ENCODE measurements around the gene CALR3. TPM values are rescaled to one million over a fixed set of nuclear protein-coding genes. Genes with fewer than 3 reads are reported as not detected.

The CALR3 gene
- total and polyA plus RNA-seq, 10 of the 15 experiments (the other 5 are each of a cell fraction or from before 2014, with no cell fraction given), result 0.05 to 0.45 (median 0.12) TPM; not detected in 2

- CTCF ChIA-PET, result interaction anchor here (1.2 to 1.4 kb wide), 2 partner anchors 82 to 95 kb away, joined by 3 read pairs; no protein-coding TSS in a partner anchor
- FAIRE-seq (no peak), DNase-seq (ENCODE audit: low read depth, low spot score) (no peak), ATAC-seq (no peak)
- Histone ChIP-seq H3K27ac (ENCODE audit: control insufficient read depth, insufficient read depth) (no peak overlapping the region), H3K27me3 (replicated peaks in 1 of 2; ENCODE audit: control insufficient read depth in 2 of 2, insufficient read depth in 2 of 2, low read length in 1 of 2) (no peaks in the 10 kb centered on the region), H3K4me3 (no peak overlapping the region), H2AFZ (ENCODE audit: control insufficient read depth, low read depth, low read length) (no peak overlapping the region), H3K36me3 (ENCODE audit: control insufficient read depth in 2 of 2, insufficient read depth in 2 of 2, low read length in 1 of 2) (peaks cover 20 to 67% of the 10 kb centered on the region in 2 experiments), H3K9ac (ENCODE audit: control insufficient read depth, insufficient read depth, low read length) (no peak overlapping the region), H3K4me2 (ENCODE audit: control insufficient read depth, insufficient read depth) (no peak overlapping the region), H3K4me1 (ENCODE audit: control insufficient read depth, insufficient read depth, low read length) (no peaks in the 10 kb centered on the region), H4K20me1 (ENCODE audit: control insufficient read depth, insufficient read depth) (no peaks in the 10 kb centered on the region), H3K79me2 (ENCODE audit: control insufficient read depth, insufficient read depth, low read length) (no peaks in the 10 kb centered on the region), H3K9me3 (replicated peaks; ENCODE audit: control insufficient read depth, insufficient read depth, low read length) (no peaks in the 10 kb centered on the region)
- TF ChIP-seq E2F4 (IDR thresholded peaks at IDR 0.05; ENCODE audit: low read depth, low read length) (no peak), MEF2A (IDR thresholded peaks at IDR 0.05; ENCODE audit: insufficient read depth, low read depth, low read length) (no peak), IRF5 (IDR thresholded peaks at IDR 0.05; ENCODE audit: borderline replicate concordance) (no peak), CUX1 (IDR thresholded peaks at IDR 0.05; ENCODE audit: insufficient replicate concordance, low read depth, low read length) (no peak), CEBPZ (IDR thresholded peaks at IDR 0.05; ENCODE audit: low read depth, low read length) (no peak), ELK1 (IDR thresholded peaks at IDR 0.05; ENCODE audit: low read depth, low read length) (no peak), JUND (IDR thresholded peaks at IDR 0.05; ENCODE audit: low read depth, low read length) (no peak)
- RAD21 ChIA-PET (ENCODE audit: unreplicated experiment), result interaction anchor here (1.1 kb wide), 1 partner anchor 98 kb away, joined by 3 read pairs; the partner anchor contains the start of gene MED26
- no TSS peak for BruUV-seq (replicated peaks)
- POLR2A ChIA-PET, result no interaction called here
- whole genome bisulfite sequencing (ENCODE audit: insufficient coverage, insufficient replicate concordance, low lambda C conversion rate, missing lambda C conversion rate), result 87% methylated on average over 21 of the region's 25 CpGs
- in situ Hi-C loops (cut with MboI) (no loop called here), intact Hi-C loops (cut with micrococcal nuclease; ENCODE audit: unreplicated experiment) (no loop called here)
- SMC1A ChIA-PET (ENCODE audit: uncharacterized antibody, unreplicated experiment), result interaction anchor here (0.7 to 1.2 kb wide), 2 partner anchors 37 to 132 kb away, joined by 3 read pairs; partner anchors contain the start of gene TMEM38A
These were observed 33.6 kb upstream of the CALR3 start for GRCh38 chr19:16529466-16530144.

Measured in GM12878 (cell line).